Caco-2 (cell line): ENCODE data around the gene TBX2. TPM values are rescaled to one million over a fixed set of nuclear protein-coding genes. Genes with fewer than 3 reads are reported as not detected.

ENCODE experiments used
- BruUV-seq: library from RNA; stranded (reverse); fragments of 400-500 nt; replicated peaks from 2 replicates; lab custom pipeline; 2021; lab: Mats Ljungman, UMichigan
- CTCF ChIA-PET: fragments of 300-600 bp; sonication (Branson Sonifier 250); formaldehyde crosslinking; loops from one replicate; lab custom pipeline; 2022; ENCODE audit warnings: antibody characterized with exemption; lab: Charles Lee
- POLR2A ChIA-PET: fragments of 300-600 bp; sonication (Branson Sonifier 250); formaldehyde crosslinking; loops from one replicate; lab custom pipeline; 2022; ENCODE audit warnings: antibody characterized with exemption; lab: Charles Lee
- DNase-seq, 2 experiments: peaks; one replicate each; pipeline versions ENCODE4 v3.0.0 to v3.0.0-alpha.2; 2020 to 2022
- H3K27me3 ChIP-seq: replicated peaks from 2 replicates; pipeline ENCODE4 v1.6.0; 2011; ENCODE audit warnings: low read length; ENCODE audit not compliant: control insufficient read depth, insufficient read depth
- H3K36me3 ChIP-seq: 2 replicates; pipeline ENCODE4 v1.5.1; 2011; ENCODE audit warnings: low read length; ENCODE audit not compliant: control insufficient read depth, insufficient read depth
- H3K4me1 ChIP-seq: fragments of 250-450 bp; sonication (Bioruptor Pico); 2 replicates; pipeline ENCODE4 v1.5.1; 2020; ENCODE audit warnings: mild to moderate bottlenecking
- H3K4me3 ChIP-seq: 2 replicates; pipeline ENCODE4 v1.5.1; 2011; ENCODE audit warnings: low read depth, mild to moderate bottlenecking, control low read depth, low read length
- H3K9me3 ChIP-seq: fragments of 250-450 bp; sonication (Bioruptor Pico); 2 replicates; pipeline ENCODE4 v1.5.1; 2020; ENCODE audit warnings: mild to moderate bottlenecking, moderate library complexity
- H3K27ac Mint-ChIP-seq: one replicate; pipeline ENCODE4 v1.8.0; 2022; ENCODE audit warnings: mixed read lengths; ENCODE audit not compliant: unreplicated experiment
- H3K27me3 Mint-ChIP-seq: one replicate; pipeline ENCODE4 v1.8.0; 2022; ENCODE audit warnings: mixed read lengths; ENCODE audit not compliant: insufficient read depth, unreplicated experiment
- H3K36me3 Mint-ChIP-seq: one replicate; pipeline ENCODE4 v1.8.0; 2022; ENCODE audit warnings: mild to moderate bottlenecking, mixed read lengths; ENCODE audit not compliant: insufficient read depth, unreplicated experiment
- H3K4me1 Mint-ChIP-seq: one replicate; pipeline ENCODE4 v1.8.0; 2022; ENCODE audit warnings: low read depth, mixed read lengths; ENCODE audit not compliant: unreplicated experiment
- H3K4me3 Mint-ChIP-seq: one replicate; pipeline ENCODE4 v1.8.0; 2022; ENCODE audit warnings: mild to moderate bottlenecking, moderate library complexity, mixed read lengths; ENCODE audit not compliant: unreplicated experiment
- H3K9me3 Mint-ChIP-seq: one replicate; pipeline ENCODE4 v1.8.0; 2022; ENCODE audit warnings: mixed read lengths; ENCODE audit not compliant: unreplicated experiment
- CTCF ChIP-seq, 2 experiments: fragments of 200-600 bp in 1 of 2; IDR thresholded peaks; 1 replicate in 1 of 2; 2 replicates in 1 of 2; pipeline versions ENCODE4 v1.5.1 to v1.8.0; 2011 to 2022; ENCODE audit warnings: antibody characterized with exemption in 1 of 2, control low read depth in 1 of 2, inconsistent platforms in 1 of 2, low read depth in 1 of 2, low read length in 1 of 2, mild to moderate bottlenecking in 1 of 2, moderate library complexity in 1 of 2; ENCODE audit not compliant: insufficient read depth in 1 of 2, severe bottlenecking in 1 of 2, unreplicated experiment in 1 of 2
- intact Hi-C: fragments of 100-400 bp; cut with micrococcal nuclease; formaldehyde crosslinking; loops from one replicate; pipeline ENCODE4 v1.10.0; 2022; ENCODE audit not compliant: unreplicated experiment
- total RNA-seq: library from RNA; stranded (reverse); gene quantifications from 2 replicates; pipeline ENCODE4 v1.2.3, GENCODE V29; 2022

Gene TBX2
- total RNA-seq, 1 experiment from 2014 or later = 8.9 TPM

- BruUV-seq = no TSS peak
- H3K4me1 ChIP-seq = no peaks in the 10 kb centered on the region
- H3K4me3 Mint-ChIP-seq = no peak overlapping the region
Observed at GRCh38 chr17:61380836-61381525, 18.7 kb upstream of the TBX2 start.

GRCh38 chr17:61381537-61381936 lies 18.1 kb upstream of the TBX2 start:
- Mint-ChIP-seq H3K27me3 (no peaks in the 10 kb centered on the region), H3K27ac (no peak overlapping the region), H3K36me3 (peaks cover 8% of the 10 kb centered on the region), H3K4me3 (no peak overlapping the region), H3K9me3 (no peaks in the 10 kb centered on the region), H3K4me1 (no peaks in the 10 kb centered on the region)
- Histone ChIP-seq H3K4me1 (no peaks in the 10 kb centered on the region), H3K36me3 (no peaks in the 10 kb centered on the region), H3K27me3 (no peaks in the 10 kb centered on the region), H3K4me3 (no peak overlapping the region), H3K9me3 (no peaks in the 10 kb centered on the region)
- CTCF ChIA-PET = no interaction called here
- no peak for TF ChIP-seq CTCF (IDR thresholded peaks at IDR 0.05; ENCODE audit: insufficient read depth in 1 of 2, low read depth in 1 of 2, low read length in 1 of 2, severe bottlenecking in 1 of 2, unreplicated experiment in 1 of 2)
- intact Hi-C loops = no loop called here
- POLR2A ChIA-PET = no interaction called here
- no TSS peak for BruUV-seq
- no peak for DNase-seq

More at GRCh38 chr17:61380836-61381525, 18.7 kb upstream of the TBX2 start:
- ChIA-PET POLR2A (no interaction called here), CTCF (no interaction called here)
- Mint-ChIP-seq H3K9me3 (no peaks in the 10 kb centered on the region), H3K27ac (no peak overlapping the region), H3K27me3 (no peaks in the 10 kb centered on the region), H3K36me3 (peaks cover 8% of the 10 kb centered on the region), H3K4me1 (no peaks in the 10 kb centered on the region)
- intact Hi-C loops = no loop called here
- Histone ChIP-seq H3K4me3 (no peak overlapping the region), H3K36me3 (no peaks in the 10 kb centered on the region), H3K9me3 (no peaks in the 10 kb centered on the region), H3K27me3 (no peaks in the 10 kb centered on the region)
- no peak for TF ChIP-seq CTCF (IDR thresholded peaks at IDR 0.05; ENCODE audit: insufficient read depth in 1 of 2, low read depth in 1 of 2, low read length in 1 of 2, severe bottlenecking in 1 of 2, unreplicated experiment in 1 of 2)
- DNase-seq = no peak

- no peaks in the 10 kb centered on the region for H3K9me3 ChIP-seq
- intact Hi-C loops = no loop called here
- Mint-ChIP-seq H3K9me3 (no peaks in the 10 kb centered on the region), H3K27me3 (no peaks in the 10 kb centered on the region), H3K36me3 (peaks cover 8% of the 10 kb centered on the region), H3K4me3 (no peak overlapping the region), H3K27ac (no peak overlapping the region), H3K4me1 (no peaks in the 10 kb centered on the region)
- H3K4me1 ChIP-seq = no peaks in the 10 kb centered on the region
- no peaks in the 10 kb centered on the region for H3K36me3 ChIP-seq
- ChIA-PET POLR2A (no interaction called here), CTCF (no interaction called here)
- no peak overlapping the region for H3K4me3 ChIP-seq
- no TSS peak for BruUV-seq
- no peak for TF ChIP-seq CTCF (IDR thresholded peaks at IDR 0.05; ENCODE audit: insufficient read depth in 1 of 2, low read depth in 1 of 2, low read length in 1 of 2, severe bottlenecking in 1 of 2, unreplicated experiment in 1 of 2)
- no peaks in the 10 kb centered on the region for H3K27me3 ChIP-seq
- DNase-seq = no peak
Observed at GRCh38 chr17:61382796-61383688, 16.6 kb upstream of the TBX2 start.
